ENCODE data around the gene PREX1.

Gene PREX1

DNA sequence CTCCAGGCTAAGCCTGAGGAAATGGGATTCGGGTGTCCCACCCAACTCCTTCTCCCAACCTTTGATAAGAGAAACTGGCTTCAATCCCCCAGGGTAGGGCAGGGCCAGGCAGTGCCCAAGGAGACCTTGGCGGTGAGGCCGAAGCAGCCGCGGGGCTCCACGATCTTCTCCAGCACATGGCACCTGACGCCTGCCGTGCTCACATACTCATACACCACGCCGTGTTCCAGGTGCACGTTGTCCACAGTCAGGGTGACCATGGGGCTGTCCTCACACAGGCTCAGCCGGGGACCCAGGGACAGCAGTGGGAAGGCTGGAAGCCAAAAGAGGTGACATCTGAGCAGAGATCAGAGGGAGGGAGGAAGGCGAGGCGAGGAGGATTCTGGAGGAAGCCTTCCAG is 176.5 kb downstream of the PREX1 start:
- peaks cover 10 to 59% of the 10 kb centered on the region in 2 experiments for H3K36me3 ChIP-seq (ENCODE audit: control insufficient read depth in 1 of 2, insufficient read depth in 2 of 2, low read depth in 1 of 2, low read length in 2 of 2)
- H3K4ac ChIP-seq (ENCODE audit: low read depth in 1 of 2, low read length in 2 of 2): no peak overlapping the region
- H3K23ac ChIP-seq (ENCODE audit: low read length in 2 of 2): no peak overlapping the region
- no peak overlapping the region for H3K18ac ChIP-seq (ENCODE audit: low read depth in 1 of 2, low read length in 2 of 2)
- no peak overlapping the region for H2BK5ac ChIP-seq (ENCODE audit: low read depth, low read length, poor library complexity, severe bottlenecking)
- H3K14ac ChIP-seq (ENCODE audit: low read length in 2 of 2): no peak overlapping the region
- H2BK120ac ChIP-seq (ENCODE audit: low read depth, low read length): no peak overlapping the region
- no peak overlapping the region for H3K4me2 ChIP-seq (ENCODE audit: low read length, poor library complexity, severe bottlenecking)
- no peaks in the 10 kb centered on the region for H3K9me3 ChIP-seq (ENCODE audit: control insufficient read depth, low read length)
- H2AK5ac ChIP-seq (ENCODE audit: low read length, severe bottlenecking): no peak overlapping the region
- DNase-seq: no peak
- H3K27ac ChIP-seq (ENCODE audit: low read length, poor library complexity, severe bottlenecking): no peak overlapping the region
- no peak overlapping the region for H4K91ac ChIP-seq (ENCODE audit: low read length)
- no peak overlapping the region for H2BK15ac ChIP-seq (ENCODE audit: low read depth, poor library complexity, severe bottlenecking)
- H3K9ac ChIP-seq (ENCODE audit: low read length): no peak overlapping the region
- no peak overlapping the region for H2BK12ac ChIP-seq (ENCODE audit: low read length in 2 of 2)
- no peak overlapping the region for H2AFZ ChIP-seq (ENCODE audit: low read depth, low read length)
- 94% methylated on average over 14 of the region's 14 CpGs for whole genome bisulfite sequencing
- H3K4me3 ChIP-seq (ENCODE audit: insufficient read depth in 1 of 2, low read depth in 1 of 2, low read length in 2 of 2): no peak overlapping the region
- H4K8ac ChIP-seq (ENCODE audit: low read length): no peak overlapping the region
- no peaks in the 10 kb centered on the region for H3K79me1 ChIP-seq (replicated peaks; ENCODE audit: low read length, poor library complexity, severe bottlenecking)
- peaks cover 0 to 14% of the 10 kb centered on the region in 2 experiments for H3K27me3 ChIP-seq (ENCODE audit: control insufficient read depth in 1 of 2, insufficient read depth in 1 of 2, low read length in 2 of 2)
- H3K4me1 ChIP-seq (ENCODE audit: control insufficient read depth, insufficient read depth, low read depth, low read length): peaks cover 2% of the 10 kb centered on the region

DNA sequence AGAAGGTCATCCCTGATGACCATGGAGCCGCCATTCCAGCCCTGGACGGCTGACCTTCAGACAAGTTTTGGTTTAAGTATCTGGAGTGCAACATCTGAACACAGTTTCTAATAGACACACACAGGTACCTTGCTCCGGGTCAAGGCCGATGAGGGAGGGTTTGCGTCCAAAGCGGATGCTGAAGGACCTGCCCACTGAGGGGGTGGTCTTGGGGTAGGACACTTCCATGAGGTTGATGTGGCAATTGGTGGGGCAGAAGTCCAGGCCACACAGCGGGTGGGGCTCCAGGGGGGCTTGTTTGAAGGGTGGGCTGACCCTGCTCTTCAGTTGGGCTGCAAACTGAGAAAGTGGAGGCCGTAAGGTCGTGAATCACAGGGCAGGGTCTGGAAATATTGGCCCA is 177.9 kb downstream of the PREX1 start:
- Histone ChIP-seq H2BK12ac (ENCODE audit: low read length in 2 of 2) (no peak overlapping the region), H3K9ac (ENCODE audit: low read length) (no peak overlapping the region), H3K18ac (ENCODE audit: low read depth in 1 of 2, low read length in 2 of 2) (no peak overlapping the region), H3K36me3 (ENCODE audit: control insufficient read depth in 1 of 2, insufficient read depth in 2 of 2, low read depth in 1 of 2, low read length in 2 of 2) (peaks cover 17 to 62% of the 10 kb centered on the region in 2 experiments), H3K4ac (ENCODE audit: low read depth in 1 of 2, low read length in 2 of 2) (no peak overlapping the region), H3K4me2 (ENCODE audit: low read length, poor library complexity, severe bottlenecking) (no peak overlapping the region), H3K4me3 (ENCODE audit: insufficient read depth in 1 of 2, low read depth in 1 of 2, low read length in 2 of 2) (no peak overlapping the region), H3K4me1 (ENCODE audit: control insufficient read depth, insufficient read depth, low read depth, low read length) (peaks cover 2% of the 10 kb centered on the region), H3K9me3 (ENCODE audit: control insufficient read depth, low read length) (no peaks in the 10 kb centered on the region), H4K91ac (ENCODE audit: low read length) (no peak overlapping the region), H3K27me3 (ENCODE audit: control insufficient read depth in 1 of 2, insufficient read depth in 1 of 2, low read length in 2 of 2) (peaks cover 0 to 2% of the 10 kb centered on the region in 2 experiments), H3K27ac (ENCODE audit: low read length, poor library complexity, severe bottlenecking) (no peak overlapping the region), H2AK5ac (ENCODE audit: low read length, severe bottlenecking) (no peak overlapping the region), H2BK120ac (ENCODE audit: low read depth, low read length) (no peak overlapping the region), H4K8ac (ENCODE audit: low read length) (no peak overlapping the region), H3K14ac (ENCODE audit: low read length in 2 of 2) (no peak overlapping the region), H2AFZ (ENCODE audit: low read depth, low read length) (no peak overlapping the region), H3K79me1 (replicated peaks; ENCODE audit: low read length, poor library complexity, severe bottlenecking) (no peaks in the 10 kb centered on the region), H2BK15ac (ENCODE audit: low read depth, poor library complexity, severe bottlenecking) (no peak overlapping the region), H2BK5ac (ENCODE audit: low read depth, low read length, poor library complexity, severe bottlenecking) (no peak overlapping the region), H3K23ac (ENCODE audit: low read length in 2 of 2) (no peak overlapping the region)
- WGBS: 89% methylated on average over 9 of the region's 9 CpGs
- no peak for DNase-seq

DNA sequence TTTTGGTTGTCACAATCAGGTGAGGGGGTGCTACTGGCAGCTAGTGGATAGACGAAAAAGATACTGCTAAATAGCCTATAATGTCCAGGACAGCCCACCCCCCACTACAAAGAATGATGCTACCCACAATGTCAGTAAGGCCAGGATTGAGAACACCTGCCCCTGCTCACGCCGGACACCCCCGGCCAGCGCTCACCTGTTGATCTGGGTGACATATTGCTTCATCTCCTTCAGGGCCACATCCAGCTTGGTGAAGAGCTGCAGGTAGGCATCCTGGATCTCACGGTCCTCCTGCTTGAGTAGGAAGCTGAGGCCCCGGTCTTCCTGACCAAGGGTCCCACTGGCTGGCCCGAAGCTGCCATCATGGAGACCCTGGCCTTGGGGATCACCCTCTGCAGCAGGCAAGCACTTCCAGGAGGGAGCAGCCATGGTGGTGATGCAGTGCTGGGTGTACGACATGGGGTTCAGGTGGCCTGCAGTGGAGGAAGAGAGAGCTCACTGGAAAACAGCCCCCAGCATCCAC is 178.6 kb downstream of the PREX1 start:
- Histone ChIP-seq H3K14ac (ENCODE audit: low read length in 2 of 2) (no peak overlapping the region), H3K23ac (ENCODE audit: low read length in 2 of 2) (no peak overlapping the region), H3K9ac (ENCODE audit: low read length) (no peak overlapping the region), H3K36me3 (ENCODE audit: control insufficient read depth in 1 of 2, insufficient read depth in 2 of 2, low read depth in 1 of 2, low read length in 2 of 2) (peaks cover 20 to 67% of the 10 kb centered on the region in 2 experiments), H3K27ac (ENCODE audit: low read length, poor library complexity, severe bottlenecking) (no peak overlapping the region), H2BK12ac (ENCODE audit: low read length in 2 of 2) (no peak overlapping the region), H2BK120ac (ENCODE audit: low read depth, low read length) (no peak overlapping the region), H3K4me2 (ENCODE audit: low read length, poor library complexity, severe bottlenecking) (no peak overlapping the region), H2AFZ (ENCODE audit: low read depth, low read length) (no peak overlapping the region), H3K9me3 (ENCODE audit: control insufficient read depth, low read length) (no peaks in the 10 kb centered on the region), H4K91ac (ENCODE audit: low read length) (no peak overlapping the region), H2BK5ac (ENCODE audit: low read depth, low read length, poor library complexity, severe bottlenecking) (no peak overlapping the region), H3K4me3 (ENCODE audit: insufficient read depth in 1 of 2, low read depth in 1 of 2, low read length in 2 of 2) (no peak overlapping the region), H3K18ac (ENCODE audit: low read depth in 1 of 2, low read length in 2 of 2) (no peak overlapping the region), H3K4me1 (ENCODE audit: control insufficient read depth, insufficient read depth, low read depth, low read length) (peaks cover 2% of the 10 kb centered on the region), H2AK5ac (ENCODE audit: low read length, severe bottlenecking) (no peak overlapping the region), H4K8ac (ENCODE audit: low read length) (no peak overlapping the region), H3K4ac (ENCODE audit: low read depth in 1 of 2, low read length in 2 of 2) (no peak overlapping the region), H3K79me1 (replicated peaks; ENCODE audit: low read length, poor library complexity, severe bottlenecking) (no peaks in the 10 kb centered on the region), H2BK15ac (ENCODE audit: low read depth, poor library complexity, severe bottlenecking) (no peak overlapping the region), H3K27me3 (ENCODE audit: control insufficient read depth in 1 of 2, insufficient read depth in 1 of 2, low read length in 2 of 2) (peaks cover 0 to 2% of the 10 kb centered on the region in 2 experiments)
- WGBS: 92% methylated on average over 9 of the region's 9 CpGs
- DNase-seq: no peak

DNA sequence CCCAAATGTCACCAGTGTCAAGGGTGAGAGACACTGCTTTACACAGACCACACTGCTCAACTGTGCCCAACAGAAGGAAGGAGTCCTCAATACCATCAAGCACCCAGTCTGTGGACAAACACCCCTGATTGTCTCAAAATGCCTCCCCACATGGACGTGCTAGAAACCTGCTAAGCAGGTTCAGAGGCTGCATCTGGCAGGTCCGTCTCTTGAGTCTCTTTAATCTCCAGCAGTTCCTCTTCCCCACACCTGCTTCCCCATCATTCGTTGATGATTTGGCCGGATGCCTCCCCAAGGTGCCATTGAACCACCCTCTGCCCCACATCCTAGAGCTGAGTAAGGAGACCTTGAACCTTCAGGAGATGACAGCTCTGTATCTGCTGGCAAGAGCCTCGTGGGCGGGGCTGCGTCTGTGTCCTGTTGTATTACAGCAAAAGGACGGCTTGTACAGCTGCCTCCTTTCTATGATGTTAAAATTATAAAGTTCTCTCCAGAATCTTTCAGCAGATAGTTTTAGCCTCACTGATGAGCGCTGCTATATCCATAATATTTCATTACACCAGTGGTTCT is 179.2 kb downstream of the PREX1 start:
- H3K18ac ChIP-seq (ENCODE audit: low read depth in 1 of 2, low read length in 2 of 2): no peak overlapping the region
- H2AK5ac ChIP-seq (ENCODE audit: low read length, severe bottlenecking): no peak overlapping the region
- no peaks in the 10 kb centered on the region for H3K9me3 ChIP-seq (ENCODE audit: control insufficient read depth, low read length)
- no peak overlapping the region for H3K4ac ChIP-seq (ENCODE audit: low read depth in 1 of 2, low read length in 2 of 2)
- no peak overlapping the region for H2BK12ac ChIP-seq (ENCODE audit: low read length in 2 of 2)
- H3K4me3 ChIP-seq (ENCODE audit: insufficient read depth in 1 of 2, low read depth in 1 of 2, low read length in 2 of 2): no peak overlapping the region
- H4K8ac ChIP-seq (ENCODE audit: low read length): no peak overlapping the region
- H3K4me1 ChIP-seq (ENCODE audit: control insufficient read depth, insufficient read depth, low read depth, low read length): peaks cover 2% of the 10 kb centered on the region
- H3K79me1 ChIP-seq (replicated peaks; ENCODE audit: low read length, poor library complexity, severe bottlenecking): no peaks in the 10 kb centered on the region
- H3K27ac ChIP-seq (ENCODE audit: low read length, poor library complexity, severe bottlenecking): no peak overlapping the region
- H3K9ac ChIP-seq (ENCODE audit: low read length): no peak overlapping the region
- peaks cover 20 to 68% of the 10 kb centered on the region in 2 experiments for H3K36me3 ChIP-seq (ENCODE audit: control insufficient read depth in 1 of 2, insufficient read depth in 2 of 2, low read depth in 1 of 2, low read length in 2 of 2)
- DNase-seq: no peak
- no peak overlapping the region for H4K91ac ChIP-seq (ENCODE audit: low read length)
- no peak overlapping the region for H2BK15ac ChIP-seq (ENCODE audit: low read depth, poor library complexity, severe bottlenecking)
- H2BK5ac ChIP-seq (ENCODE audit: low read depth, low read length, poor library complexity, severe bottlenecking): no peak overlapping the region
- H3K23ac ChIP-seq (ENCODE audit: low read length in 2 of 2): no peak overlapping the region
- H3K4me2 ChIP-seq (ENCODE audit: low read length, poor library complexity, severe bottlenecking): no peak overlapping the region
- H3K14ac ChIP-seq (ENCODE audit: low read length in 2 of 2): no peak overlapping the region
- H2AFZ ChIP-seq (ENCODE audit: low read depth, low read length): no peak overlapping the region
- no peak overlapping the region for H2BK120ac ChIP-seq (ENCODE audit: low read depth, low read length)
- H3K27me3 ChIP-seq (ENCODE audit: control insufficient read depth in 1 of 2, insufficient read depth in 1 of 2, low read length in 2 of 2): peaks cover 0 to 2% of the 10 kb centered on the region in 2 experiments
- WGBS: 86% methylated on average over 4 of the region's 9 CpGs
